Stimulated activated CD4-positive, alpha-beta T cell treated with anti-CD3 and anti-CD28 coated beads, Interleukin-2, amount 100 ng/mL, for 24 hours (primary cell): ENCODE measurements around the gene INPP5A.
"Not testable (repeated sequence)": the region's sequence is repeated elsewhere in the genome, so short reads cannot be mapped to it uniquely, and the experiment has no call there.

Source experiments
- DNase-seq, 2 donors: peaks; one replicate each; pipeline ENCODE4 v3.0.0-alpha.2; 2020

INPP5A gene

DNA sequence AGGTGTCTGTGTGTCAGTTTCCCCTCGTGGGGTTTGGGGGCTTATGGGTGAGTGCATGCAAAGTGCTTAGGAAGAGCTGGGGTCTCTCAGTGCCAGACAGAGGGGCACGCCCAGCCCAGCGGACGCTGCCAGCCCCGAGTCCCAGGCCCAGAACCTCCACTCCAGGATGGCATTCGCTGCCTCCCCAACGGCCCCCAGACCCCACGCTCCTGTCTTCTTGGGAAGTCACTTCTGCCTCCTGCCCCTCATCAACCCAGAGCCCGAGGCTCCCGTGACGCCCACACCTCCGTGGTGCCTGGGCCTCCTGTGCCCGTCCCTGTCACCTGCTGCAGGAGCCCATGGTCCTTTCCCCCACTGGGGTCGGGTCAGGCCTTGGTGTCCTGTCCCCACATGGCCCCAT, 213.3 kb downstream of the INPP5A start:
- DNase-seq, result no peak

GRCh38 chr10:132752378-132752777, 214.8 kb downstream of the INPP5A start:
- no peak for DNase-seq

DNA sequence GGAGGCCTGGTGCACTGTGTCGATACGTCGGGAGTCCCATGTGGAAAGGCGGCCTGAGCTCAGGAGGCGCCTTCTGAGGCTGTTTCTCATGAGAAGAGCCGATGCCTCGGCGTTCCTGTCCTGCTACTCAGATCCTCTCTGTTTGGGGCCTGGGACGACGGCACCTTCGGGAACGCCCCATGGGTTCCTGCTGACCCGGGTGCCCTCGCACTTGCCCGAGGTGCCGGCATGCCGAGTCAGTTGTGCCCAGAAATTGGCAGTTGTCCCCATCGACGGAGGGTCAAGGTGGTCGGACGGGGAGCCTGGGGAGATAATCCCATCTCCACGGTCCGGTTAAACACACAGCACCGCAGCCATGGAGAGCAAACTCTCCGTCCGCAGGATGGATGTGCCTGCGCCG, 215.4 kb downstream of the INPP5A start:
- DNase-seq, result no peak

- no peak for DNase-seq
Observed at GRCh38 chr10:132753596-132753995, 216.0 kb downstream of the INPP5A start.

DNA sequence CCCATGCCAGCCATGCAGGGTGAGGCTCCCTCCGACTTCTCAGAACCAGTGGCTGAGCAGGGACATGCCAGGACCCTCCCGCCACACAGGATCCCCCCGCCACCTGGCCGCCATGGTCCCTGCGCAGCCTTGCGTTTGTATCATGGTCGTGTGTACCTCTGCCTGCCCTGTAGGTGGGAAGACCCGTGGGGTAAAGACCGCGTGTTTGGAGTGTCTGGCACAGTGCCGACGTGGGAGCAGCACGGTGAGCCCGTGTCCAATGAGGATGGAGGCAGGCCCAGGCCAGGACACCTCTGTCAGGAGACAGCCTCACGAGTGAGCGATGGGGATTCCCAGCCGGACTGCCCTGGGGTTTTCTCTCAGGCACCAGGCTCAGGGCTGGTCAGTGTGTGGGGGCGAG, 216.5 kb downstream of the INPP5A start:
- DNase-seq, result no peak

DNA sequence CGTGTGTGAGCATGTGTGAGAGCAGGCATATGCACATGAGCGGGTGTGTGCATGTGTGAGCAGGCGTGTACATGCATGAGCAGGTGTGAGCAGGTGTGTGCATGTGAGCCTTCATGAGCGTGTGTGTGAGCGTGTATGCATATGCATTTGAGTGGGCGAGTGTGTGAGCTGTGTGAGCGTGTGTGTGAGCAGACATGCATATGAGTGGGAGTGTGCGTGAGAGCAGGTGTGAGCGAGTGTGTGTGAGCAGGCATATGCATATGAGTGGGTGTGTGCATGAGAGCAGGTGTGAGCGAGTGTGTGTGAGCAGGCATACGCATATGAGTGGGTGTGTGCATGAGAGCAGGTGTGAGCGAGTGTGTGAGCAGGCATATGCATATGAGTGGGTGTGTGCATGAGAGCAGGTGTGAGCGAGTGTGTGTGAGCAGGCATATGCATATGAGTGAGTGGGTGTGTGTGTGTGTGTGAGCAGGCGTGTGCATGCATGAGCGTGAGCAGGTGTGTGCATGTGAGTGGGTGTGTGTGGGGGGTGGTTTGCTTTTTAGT, 217.7 kb downstream of the INPP5A start:
- DNase-seq, result no peak

DNA sequence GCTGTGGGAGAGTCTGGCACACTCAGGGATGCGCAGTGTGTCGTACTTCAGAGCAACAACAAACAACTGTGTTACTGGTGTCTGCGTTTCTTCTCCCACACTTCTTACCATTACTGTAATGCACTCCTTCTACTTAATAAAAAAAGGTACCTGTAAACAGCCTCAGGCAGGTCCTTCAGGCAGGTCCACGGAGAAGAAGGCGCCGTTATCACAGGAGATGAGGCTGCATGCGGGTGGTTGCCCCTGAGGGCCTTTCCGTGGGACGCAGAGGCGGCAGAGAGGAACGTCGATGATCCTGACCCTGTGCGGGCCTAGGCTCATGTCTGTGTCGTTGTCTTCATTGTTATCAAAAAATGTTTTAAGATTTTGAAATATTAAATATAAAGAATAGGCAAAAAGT, 219.0 kb downstream of the INPP5A start:
- no peak for DNase-seq

DNA sequence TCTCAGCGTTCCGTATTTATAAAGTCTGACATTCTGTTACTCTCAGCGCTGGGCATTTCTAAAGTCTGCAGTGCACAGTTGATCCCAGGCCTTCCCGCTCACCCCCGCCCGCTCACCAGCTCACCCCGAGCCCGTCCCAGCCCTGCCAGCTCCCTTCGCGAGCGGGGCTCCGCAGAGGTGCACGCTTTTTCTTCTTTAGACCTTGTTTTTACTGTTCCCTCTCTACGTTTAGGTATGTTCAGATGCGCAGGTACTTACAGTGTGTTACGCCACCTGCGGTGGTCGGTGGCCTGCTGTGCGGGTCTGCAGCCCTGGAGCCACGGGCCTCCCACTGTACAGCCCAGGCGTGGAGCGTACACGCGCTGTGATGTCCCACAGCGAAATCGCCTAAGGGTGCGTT, 219.6 kb downstream of the INPP5A start:
- DNase-seq, result no peak

DNA sequence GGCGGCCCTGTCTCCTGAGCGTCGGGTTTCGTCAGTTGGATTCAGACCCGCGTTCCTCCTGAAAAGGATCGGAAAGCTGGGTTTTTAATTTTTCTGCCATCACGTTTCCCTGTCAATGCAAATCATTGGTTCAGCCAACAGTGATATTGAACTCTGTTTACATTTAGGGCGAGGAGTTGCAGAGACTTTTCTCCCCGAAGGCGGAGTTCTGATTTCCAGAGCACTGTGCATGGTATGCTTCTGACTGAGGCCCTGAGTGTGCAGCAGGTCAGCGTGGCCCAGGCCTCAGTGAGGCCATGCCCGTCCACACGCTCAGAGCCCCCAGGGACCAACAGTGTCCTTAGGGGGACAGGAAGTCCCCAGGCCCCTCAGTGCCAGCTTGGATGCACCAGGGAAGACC, 221.3 kb downstream of the INPP5A start:
- DNase-seq, result no peak

- no peak for DNase-seq
Observed at GRCh38 chr10:132761395-132762060, 223.9 kb downstream of the INPP5A start.

DNA sequence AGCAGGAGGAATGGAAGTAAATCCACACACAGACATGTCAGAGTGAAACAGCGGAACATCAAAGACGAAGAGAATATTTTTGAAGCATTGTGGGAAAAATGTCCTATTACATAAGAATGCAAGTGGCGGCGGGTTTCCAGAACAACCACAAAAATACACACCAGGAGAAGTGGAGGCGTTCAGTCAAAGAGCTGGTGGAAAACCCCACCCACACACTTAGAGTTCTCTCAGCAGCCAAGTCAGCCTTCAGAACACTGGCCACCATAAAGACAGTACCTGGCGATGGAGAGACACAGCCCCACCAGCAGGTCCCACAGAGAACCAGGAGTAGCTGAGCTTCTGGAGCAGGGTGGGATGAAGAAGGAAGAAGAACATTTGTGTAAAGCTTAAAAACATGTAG, 224.7 kb downstream of the INPP5A start:
- DNase-seq, result no peak

- DNase-seq, result no peak
Observed at GRCh38 chr10:132763545-132763944, 226.0 kb downstream of the INPP5A start.

DNA sequence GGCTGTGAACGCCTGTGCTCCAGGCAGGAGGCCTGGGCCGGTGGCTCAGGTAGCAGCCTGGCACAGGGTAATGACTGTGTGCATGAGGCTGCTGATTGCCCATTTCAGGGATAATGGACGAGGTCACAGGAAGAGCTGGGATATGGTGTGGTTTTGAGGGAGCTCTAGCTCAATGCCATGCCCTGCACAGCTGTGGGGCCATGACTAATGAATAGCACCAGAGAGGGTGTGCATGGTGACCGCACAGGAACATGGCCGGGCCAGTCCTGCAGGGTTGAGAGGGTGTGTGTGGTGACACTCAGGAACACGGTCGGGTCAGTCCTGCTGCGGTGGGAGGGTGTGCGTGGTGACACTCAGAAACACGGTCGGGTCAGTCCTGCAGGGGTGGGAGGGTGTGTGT, 226.5 kb downstream of the INPP5A start:
- DNase-seq, result no peak

- DNase-seq, result no peak
Observed at GRCh38 chr10:132765435-132765834, 227.8 kb downstream of the INPP5A start.

GRCh38 chr10:132766291-132766690, 228.7 kb downstream of the INPP5A start:
- DNase-seq, result no peak

DNA sequence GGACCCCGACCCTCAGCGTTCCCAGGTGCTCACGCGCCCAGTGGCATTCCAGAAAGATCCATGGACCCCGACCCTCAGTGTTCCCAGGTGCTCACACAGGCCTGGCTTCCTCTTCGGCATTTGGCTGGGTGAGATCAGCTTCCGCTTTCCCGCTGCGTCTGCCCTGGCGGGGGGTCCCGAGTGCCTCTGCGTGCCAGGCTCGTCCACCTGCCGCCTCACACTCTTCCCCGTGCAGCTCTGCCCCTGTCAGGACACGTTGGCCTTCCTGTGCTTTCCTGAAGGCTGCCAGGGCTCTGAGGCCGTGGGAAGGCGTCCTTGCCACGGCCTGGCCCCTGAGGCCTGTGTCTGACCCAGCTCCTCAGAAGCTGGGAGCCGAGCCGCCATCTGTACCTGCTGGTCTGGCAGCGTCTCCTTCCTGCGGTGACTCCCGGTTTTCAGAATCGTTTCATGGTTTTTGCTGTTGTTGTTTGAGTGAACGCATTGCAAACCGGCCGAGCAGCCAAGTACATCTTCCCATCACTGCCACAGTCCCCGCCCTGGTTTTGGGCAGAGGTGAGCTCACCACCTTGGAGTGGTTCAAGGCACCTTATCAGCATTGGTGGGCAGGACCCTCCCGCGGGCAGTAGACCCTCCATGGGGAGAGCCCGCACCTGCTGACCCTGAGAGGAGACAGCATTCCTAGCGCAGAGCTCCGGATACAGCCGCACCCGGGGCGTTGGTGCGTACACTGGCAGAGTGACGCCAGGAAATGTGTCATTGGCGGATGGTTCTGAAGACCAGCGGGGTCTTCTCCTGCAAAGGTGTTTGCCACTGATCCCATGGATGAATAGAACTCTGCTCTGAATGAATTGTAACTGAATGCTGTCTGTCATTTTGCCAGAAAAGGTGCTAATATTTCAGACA, 231.0 kb downstream of the INPP5A start:
- DNase-seq, result no peak

DNA sequence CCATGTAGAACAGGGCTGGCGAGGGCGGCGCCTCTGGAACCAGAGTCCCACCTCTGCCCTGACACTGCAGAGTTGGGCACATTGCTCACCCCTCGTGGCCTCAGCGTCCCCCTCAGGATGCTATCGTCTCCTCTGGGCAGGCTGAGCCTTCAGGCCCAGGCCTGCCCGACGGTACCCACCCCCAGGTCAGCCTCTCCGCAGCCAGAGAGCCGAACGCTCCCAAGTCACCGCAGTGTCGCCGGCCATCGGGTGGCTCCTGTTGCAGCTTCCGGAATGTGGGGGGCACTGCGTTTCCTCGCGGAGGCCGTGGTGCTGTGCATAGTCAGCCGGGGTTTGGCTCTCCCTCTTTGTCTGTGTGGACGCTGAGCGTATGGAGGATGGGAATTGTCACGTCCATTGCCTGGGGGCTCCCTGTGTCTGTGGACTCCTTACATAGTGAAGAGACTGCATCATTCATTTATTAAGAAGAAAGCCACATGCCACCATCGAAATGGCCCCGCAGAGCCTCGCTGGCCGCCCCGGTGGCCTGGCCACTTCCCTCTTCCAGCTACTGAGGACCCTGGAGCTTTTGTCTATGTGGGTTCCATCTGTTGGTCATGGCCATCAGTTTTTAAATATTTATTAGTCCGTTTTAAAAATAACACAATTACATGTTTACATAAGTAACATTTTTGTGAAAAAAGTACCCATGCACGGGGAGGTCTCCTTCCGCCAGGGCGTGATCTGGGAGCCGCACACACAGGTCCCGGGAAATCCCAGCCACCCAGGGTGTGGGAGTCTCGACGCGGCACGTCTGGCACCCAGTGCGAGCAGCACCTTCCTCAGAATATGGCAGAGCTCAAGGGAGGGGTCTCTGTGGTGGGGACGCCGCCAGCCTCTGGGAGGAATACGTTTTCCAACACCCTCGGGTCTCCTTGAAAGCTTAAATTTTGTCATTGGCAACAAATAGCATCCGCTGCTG, 232.8 kb downstream of the INPP5A start:
- DNase-seq, result no peak

GRCh38 chr10:132772816-132773215, 235.2 kb downstream of the INPP5A start:
- not testable (repeated sequence) for DNase-seq

DNA sequence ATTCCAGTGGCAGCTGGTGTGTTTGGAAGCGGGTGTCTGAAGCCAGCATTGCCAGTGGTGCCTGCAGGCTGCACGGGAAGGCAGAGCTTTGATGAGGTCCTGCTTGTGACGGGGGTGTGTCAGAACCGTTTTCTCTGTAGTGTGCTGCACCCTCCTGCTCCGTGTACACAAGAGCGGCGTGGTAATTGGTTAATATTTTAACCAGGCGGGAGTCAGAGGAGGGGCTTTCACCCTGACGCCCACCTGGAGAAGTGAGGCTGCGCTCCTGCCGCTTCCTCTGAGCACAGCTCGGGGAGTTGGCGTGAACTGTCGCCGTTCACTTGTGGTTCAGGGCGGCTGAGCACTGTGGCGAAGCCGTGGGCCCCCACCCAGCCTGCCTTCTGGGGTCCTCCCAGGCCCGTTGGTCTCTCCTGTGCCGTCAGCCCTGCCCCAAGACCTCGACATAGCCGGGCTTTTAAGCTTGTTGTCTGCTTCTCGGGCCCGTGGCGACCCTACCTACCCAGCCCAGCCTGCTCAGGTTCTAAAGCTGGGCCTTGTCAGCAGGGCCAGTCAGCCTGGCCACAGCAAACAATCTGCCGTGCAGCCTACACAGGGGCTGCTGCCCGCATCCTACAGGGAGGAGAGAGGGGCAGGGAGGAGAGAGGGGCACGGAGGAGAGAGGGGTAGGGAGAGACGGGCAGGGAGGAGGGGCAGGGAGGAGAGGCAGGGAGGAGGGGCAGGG, 236.8 kb downstream of the INPP5A start:
- no peak for DNase-seq

DNA sequence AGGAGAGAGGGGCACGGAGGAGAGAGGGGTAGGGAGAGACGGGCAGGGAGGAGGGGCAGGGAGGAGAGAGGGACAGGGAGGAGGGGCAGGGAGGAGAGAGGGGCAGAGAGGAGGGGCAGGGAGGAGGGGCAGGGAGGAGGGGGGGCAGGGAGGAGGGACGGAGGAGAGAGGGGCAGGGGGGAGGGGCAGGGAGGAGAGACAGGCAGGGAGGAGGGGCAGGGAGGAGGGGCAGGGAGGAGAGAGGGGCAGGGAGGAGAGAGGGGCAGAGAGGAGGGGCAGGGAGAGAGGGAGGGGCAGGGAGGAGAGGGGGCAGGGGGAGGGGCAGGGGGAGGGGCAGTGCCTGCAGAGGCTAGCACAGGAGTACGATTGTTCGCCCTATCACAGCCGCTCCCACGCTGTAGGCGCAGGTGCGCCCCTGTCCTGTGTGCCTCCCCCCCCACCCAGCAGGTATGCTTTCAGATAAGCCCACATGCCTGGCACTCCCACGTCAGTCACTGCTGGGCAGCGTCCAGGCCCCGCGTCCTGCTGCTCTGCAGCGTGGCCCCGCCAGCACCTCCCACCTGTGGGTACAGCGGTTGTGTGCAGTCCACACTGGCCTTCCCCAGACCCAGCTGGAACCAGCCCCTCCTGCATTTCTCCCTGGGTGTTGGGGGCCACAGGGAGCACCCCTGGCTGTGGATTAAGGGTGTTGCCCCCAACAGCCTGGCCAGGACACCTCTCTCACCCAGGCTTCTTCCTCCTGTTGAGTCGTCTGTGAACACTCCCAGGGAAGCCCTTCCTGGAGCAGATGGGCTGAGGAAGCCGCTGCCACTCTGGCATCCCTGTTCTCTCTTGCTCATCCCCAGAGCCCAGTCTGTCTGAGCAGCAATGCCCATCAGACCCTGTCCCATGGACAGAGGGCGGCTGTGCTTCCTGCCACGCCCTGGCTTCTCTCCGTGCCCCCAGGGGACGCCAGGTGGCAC, 237.6 kb downstream of the INPP5A start:
- DNase-seq, result no peak

GRCh38 chr10:132776186-132776585, 238.6 kb downstream of the INPP5A start:
- no peak for DNase-seq
